OCI-LY1 (cell line): ENCODE measurements around the gene ANP32E.

Experiments
- H2AFZ ChIP-seq: fragments of 200-600 bp; sonication (generic), shearing (Covaris generic); 2 replicates; pipeline ENCODE4 v1.6.0; 2014; ENCODE audit warnings: antibody characterized with exemption, mild to moderate bottlenecking, low read length
- H3F3A ChIP-seq: fragments of 200-600 bp; sonication (generic), shearing (Covaris generic); 2 replicates; pipeline ENCODE4 v1.6.0; 2014; ENCODE audit warnings: mild to moderate bottlenecking, antibody characterized with exemption, low read length, moderate library complexity; ENCODE audit not compliant: insufficient read depth
- H3K27ac ChIP-seq: fragments of 200-600 bp; sonication (generic); 2 replicates; pipeline ENCODE4 v1.5.1; 2014; ENCODE audit warnings: low read length, mixed run types, mild to moderate bottlenecking, low read depth; ENCODE audit not compliant: poor library complexity, severe bottlenecking
- H3K27me3 ChIP-seq: fragments of 200-600 bp; sonication (generic); 2 replicates; pipeline ENCODE4 v1.6.0; 2014; ENCODE audit warnings: antibody characterized with exemption, mild to moderate bottlenecking, low read length, moderate library complexity; ENCODE audit not compliant: insufficient read depth
- H3K36me3 ChIP-seq: fragments of 200-600 bp; sonication (generic); 2 replicates; pipeline ENCODE4 v1.6.1; 2014; ENCODE audit warnings: mild to moderate bottlenecking, antibody characterized with exemption, low read length, moderate library complexity, mixed read lengths; ENCODE audit not compliant: insufficient read depth
- H3K4me1 ChIP-seq: fragments of 200-600 bp; sonication (generic); 2 replicates; pipeline ENCODE4 v1.5.1; 2014; ENCODE audit warnings: mild to moderate bottlenecking, low read length, moderate library complexity; ENCODE audit not compliant: insufficient read depth, severe bottlenecking
- H3K4me2 ChIP-seq: fragments of 200-600 bp; sonication (generic), shearing (Covaris generic); 2 replicates; pipeline ENCODE4 v1.6.1; 2014; ENCODE audit warnings: low read length
- H3K4me3 ChIP-seq: fragments of 200-600 bp; sonication (generic); 2 replicates; pipeline ENCODE4 v1.5.1; 2014; ENCODE audit warnings: low read length, low read depth, mild to moderate bottlenecking, mixed read lengths; ENCODE audit not compliant: poor library complexity, severe bottlenecking
- H3K79me2 ChIP-seq: fragments of 200-600 bp; shearing (Covaris generic); 2 replicates; pipeline ENCODE4 v1.6.1; 2016; ENCODE audit warnings: mixed run types, low read length, mixed read lengths; ENCODE audit not compliant: insufficient read depth
- H3K9ac ChIP-seq: fragments of 200-600 bp; sonication (generic), shearing (Covaris generic); 2 replicates; pipeline ENCODE4 v1.6.1; 2014; ENCODE audit warnings: mild to moderate bottlenecking, low read length, mixed read lengths
- H3K9me2 ChIP-seq: fragments of 200-600 bp; sonication (generic), shearing (Covaris generic); 2 replicates; pipeline ENCODE4 v1.6.1; 2014; ENCODE audit warnings: low read depth, mild to moderate bottlenecking, low read length, mixed read lengths
- H3K9me3 ChIP-seq: fragments of 200-600 bp; shearing (Covaris generic); 2 replicates; pipeline ENCODE4 v1.6.1; 2014; ENCODE audit warnings: low read length, mixed read lengths
- H4K20me1 ChIP-seq: fragments of 200-600 bp; sonication (generic), shearing (Covaris generic); 2 replicates; pipeline ENCODE4 v1.6.0; 2016; ENCODE audit warnings: mild to moderate bottlenecking, low read length; ENCODE audit not compliant: insufficient read depth
- CTCF ChIP-seq: fragments of 200-600 bp; sonication (generic), shearing (Covaris generic); IDR thresholded peaks from 2 replicates; pipeline ENCODE4 v1.5.1; 2017; ENCODE audit warnings: mild to moderate bottlenecking, antibody characterized with exemption, low read length, moderate library complexity, mixed read lengths
- EZH2 ChIP-seq: fragments of 200-600 bp; sonication (generic), shearing (Covaris generic); IDR thresholded peaks from 2 replicates; pipeline ENCODE4 v1.8.0; 2017; ENCODE audit warnings: borderline replicate concordance, mixed run types, mild to moderate bottlenecking, antibody characterized with exemption, low read length, moderate library complexity, mixed read lengths

Gene ANP32E

GRCh38 chr1:150256554-150257341 is 20.8 kb upstream of the ANP32E start:
- no peaks in the 10 kb centered on the region for H3K9me3 ChIP-seq
- no peaks in the 10 kb centered on the region for H3K79me2 ChIP-seq
- peaks cover 10% of the 10 kb centered on the region for H3K4me1 ChIP-seq
- H4K20me1 ChIP-seq: no peaks in the 10 kb centered on the region
- no peaks in the 10 kb centered on the region for H3F3A ChIP-seq
- no peak overlapping the region for H2AFZ ChIP-seq
- H3K36me3 ChIP-seq: no peaks in the 10 kb centered on the region
- peaks cover 3% of the 10 kb centered on the region; the same call in 1 of the 2 replicates for H3K27me3 ChIP-seq
- no peaks in the 10 kb centered on the region for H3K9me2 ChIP-seq
- no peak overlapping the region for H3K27ac ChIP-seq
- no peak for TF ChIP-seq EZH2
- no peak for TF ChIP-seq CTCF
- no peak overlapping the region for H3K4me3 ChIP-seq
- no peak overlapping the region for H3K9ac ChIP-seq
- H3K4me2 ChIP-seq: no peak overlapping the region

- Histone ChIP-seq H3K27me3 (peaks cover 3% of the 10 kb centered on the region; the same call in 1 of the 2 replicates), H3K9me2 (no peaks in the 10 kb centered on the region), H3K4me3 (no peak overlapping the region), H3K79me2 (no peaks in the 10 kb centered on the region), H3K9ac (no peak overlapping the region), H3K4me2 (peak overlapping the region; percentile 65; the same call in 1 of the 2 replicates), H3K36me3 (no peaks in the 10 kb centered on the region), H3K9me3 (no peaks in the 10 kb centered on the region), H3K4me1 (peaks cover 10% of the 10 kb centered on the region), H3F3A (no peaks in the 10 kb centered on the region), H3K27ac (no peak overlapping the region), H2AFZ (no peak overlapping the region), H4K20me1 (no peaks in the 10 kb centered on the region)
- TF ChIP-seq CTCF (no peak), EZH2 (no peak)
These were observed 20.3 kb upstream of the ANP32E start for GRCh38 chr1:150256198-150256553.

GRCh38 chr1:150249936-150250335 is 14.0 kb upstream of the ANP32E start:
- Histone ChIP-seq H3K27ac (no peak overlapping the region), H3K4me3 (no peak overlapping the region), H3K36me3 (no peaks in the 10 kb centered on the region), H3K9ac (no peak overlapping the region), H3F3A (no peaks in the 10 kb centered on the region), H3K9me2 (no peaks in the 10 kb centered on the region), H3K27me3 (peaks cover 3% of the 10 kb centered on the region; the same call in 1 of the 2 replicates), H3K4me2 (no peak overlapping the region), H4K20me1 (no peaks in the 10 kb centered on the region), H3K4me1 (no peaks in the 10 kb centered on the region), H2AFZ (no peak overlapping the region), H3K9me3 (no peaks in the 10 kb centered on the region), H3K79me2 (no peaks in the 10 kb centered on the region)
- TF ChIP-seq CTCF: no peak
- TF ChIP-seq EZH2: no peak
